SK-N-MC (cell line): ENCODE measurements around the gene MYO15A.

Experiments
- EZH2 ChIP-seq: fragments of 200-600 bp; sonication (generic); IDR thresholded peaks from one replicate; pipeline ENCODE4 v1.6.1; 2017; ENCODE audit warnings: antibody characterized with exemption
- POLR2AphosphoS5 ChIP-seq: IDR thresholded peaks from 2 replicates; pipeline ENCODE4 v1.6.1; 2012; ENCODE audit warnings: mild to moderate bottlenecking, low read depth, low read length, borderline replicate concordance

DNA sequence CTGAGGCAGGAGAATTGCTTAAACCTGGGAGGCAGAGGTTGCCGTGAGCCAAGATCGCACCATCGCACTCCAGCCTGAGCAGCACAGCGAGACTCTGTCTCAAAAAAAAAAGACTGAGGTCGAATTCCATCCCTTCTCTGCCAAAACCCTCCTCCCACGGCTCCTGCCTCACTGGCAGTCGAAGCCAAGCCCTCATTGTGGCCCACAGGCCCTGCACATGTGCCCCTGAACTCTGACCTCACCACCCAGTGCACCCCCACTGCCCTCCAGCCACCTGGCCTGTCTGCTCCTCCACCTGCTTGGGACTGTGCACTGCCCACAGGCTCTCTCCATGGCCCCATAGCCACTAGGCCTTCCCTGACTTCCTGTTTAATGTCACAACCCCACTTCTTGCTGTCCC is 7.0 kb downstream of the MYO15A start:
- TF ChIP-seq POLR2AphosphoS5 (no peak), EZH2 (no peak)
